T-helper 1 cell treated with Interleukin-12 subunit alpha and Interleukin-12 subunit beta and Interleukin-4 antibody, amounts not matched to agents 30 μg/mL and 1 μg/mL, for 36 hours (primary cell): Measurements from ENCODE around the gene MRM2.

Experiments used
- H3K27ac Mint-ChIP-seq: one replicate; pipeline ENCODE4 v1.8.0; 2021; ENCODE audit warnings: mild to moderate bottlenecking, mixed read lengths
- H3K27me3 Mint-ChIP-seq: one replicate; pipeline ENCODE4 v1.8.0; 2021; ENCODE audit warnings: low read depth, mixed read lengths
- H3K36me3 Mint-ChIP-seq: one replicate; pipeline ENCODE4 v1.8.0; 2021; ENCODE audit warnings: low read depth, mixed read lengths
- H3K4me1 Mint-ChIP-seq: one replicate; pipeline ENCODE4 v1.8.0; 2021; ENCODE audit warnings: low read depth, mixed read lengths
- H3K4me3 Mint-ChIP-seq: one replicate; pipeline ENCODE4 v1.8.0; 2021; ENCODE audit warnings: mild to moderate bottlenecking, moderate library complexity, mixed read lengths
- H3K9me3 Mint-ChIP-seq: one replicate; pipeline ENCODE4 v1.8.0; 2021; ENCODE audit warnings: mixed read lengths

The MRM2 gene

GRCh38 chr7:2245883-2246675 is 4.1 kb upstream of the MRM2 start:
- H3K4me3 Mint-ChIP-seq = no peak overlapping the region
- no peaks in the 10 kb centered on the region for H3K27me3 Mint-ChIP-seq
- peaks cover 6% of the 10 kb centered on the region for H3K36me3 Mint-ChIP-seq
- H3K27ac Mint-ChIP-seq = no peak overlapping the region
- peaks cover 22% of the 10 kb centered on the region for H3K4me1 Mint-ChIP-seq
- no peaks in the 10 kb centered on the region for H3K9me3 Mint-ChIP-seq

GRCh38 chr7:2244404-2244995 is 2.5 kb upstream of the MRM2 start:
- Mint-ChIP-seq H3K4me1 (peaks cover 20% of the 10 kb centered on the region), H3K27ac (no peak overlapping the region), H3K9me3 (no peaks in the 10 kb centered on the region), H3K36me3 (peaks cover 9% of the 10 kb centered on the region), H3K4me3 (peak overlapping the region; percentile 14), H3K27me3 (no peaks in the 10 kb centered on the region)

GRCh38 chr7:2243458-2243857 is 1.5 kb upstream of the MRM2 start:
- H3K4me3 Mint-ChIP-seq = peak overlapping the region; percentile 91
- H3K27ac Mint-ChIP-seq = no peak overlapping the region
- no peaks in the 10 kb centered on the region for H3K27me3 Mint-ChIP-seq
- peaks cover 12% of the 10 kb centered on the region for H3K4me1 Mint-ChIP-seq
- peaks cover 6% of the 10 kb centered on the region for H3K36me3 Mint-ChIP-seq
- H3K9me3 Mint-ChIP-seq = no peaks in the 10 kb centered on the region

GRCh38 chr7:2242541-2243429 is 780 bp upstream of the MRM2 start:
- no peaks in the 10 kb centered on the region for H3K9me3 Mint-ChIP-seq
- H3K27ac Mint-ChIP-seq = peak overlapping the region; percentile 89
- peak overlapping the region; percentile 91 for H3K4me3 Mint-ChIP-seq
- H3K4me1 Mint-ChIP-seq = peaks cover 10% of the 10 kb centered on the region
- peaks cover 7% of the 10 kb centered on the region for H3K36me3 Mint-ChIP-seq
- no peaks in the 10 kb centered on the region for H3K27me3 Mint-ChIP-seq

- Mint-ChIP-seq H3K27ac (no peak overlapping the region), H3K36me3 (peaks cover 23% of the 10 kb centered on the region), H3K9me3 (no peaks in the 10 kb centered on the region), H3K4me3 (peak overlapping the region; percentile 21), H3K4me1 (peaks cover 8% of the 10 kb centered on the region), H3K27me3 (no peaks in the 10 kb centered on the region)
Measured at GRCh38 chr7:2239242-2239641, 2.8 kb downstream of the MRM2 start.

GRCh38 chr7:2237109-2237602 is 4.8 kb downstream of the MRM2 start:
- H3K27me3 Mint-ChIP-seq = no peaks in the 10 kb centered on the region
- no peak overlapping the region for H3K4me3 Mint-ChIP-seq
- peaks cover 9% of the 10 kb centered on the region for H3K4me1 Mint-ChIP-seq
- no peak overlapping the region for H3K27ac Mint-ChIP-seq
- no peaks in the 10 kb centered on the region for H3K9me3 Mint-ChIP-seq
- peaks cover 23% of the 10 kb centered on the region for H3K36me3 Mint-ChIP-seq

- Mint-ChIP-seq H3K4me3 (peak overlapping the region; percentile 69), H3K27me3 (no peaks in the 10 kb centered on the region), H3K9me3 (no peaks in the 10 kb centered on the region), H3K4me1 (peaks cover 19% of the 10 kb centered on the region), H3K36me3 (peaks cover 24% of the 10 kb centered on the region), H3K27ac (peak overlapping the region; percentile 62)
Measured at GRCh38 chr7:2233926-2234325, 8.1 kb downstream of the MRM2 start.

- no peaks in the 10 kb centered on the region for H3K27me3 Mint-ChIP-seq
- no peaks in the 10 kb centered on the region for H3K9me3 Mint-ChIP-seq
- H3K36me3 Mint-ChIP-seq = peaks cover 20% of the 10 kb centered on the region
- H3K27ac Mint-ChIP-seq = peak within 1 kb of the TSS; percentile 89
- H3K4me3 Mint-ChIP-seq = peak within 1 kb of the TSS; percentile 94
- peaks cover 17% of the 10 kb centered on the region for H3K4me1 Mint-ChIP-seq
Measured at GRCh38 chr7:2232766-2233520, 9.1 kb downstream of the MRM2 start, which contains the start of gene MAD1L1. Gene MAD1L1 (minus strand): TSS chr7:2232945. CDS start chr7:2230133, 2,812 bp downstream.

- Mint-ChIP-seq H3K36me3 (peaks cover 15% of the 10 kb centered on the region), H3K4me3 (peak overlapping the region; percentile 90), H3K9me3 (no peaks in the 10 kb centered on the region), H3K4me1 (peaks cover 15% of the 10 kb centered on the region), H3K27me3 (no peaks in the 10 kb centered on the region), H3K27ac (peak overlapping the region; percentile 81)
Measured at GRCh38 chr7:2231992-2232765, 9.8 kb downstream of the MRM2 start.

- Mint-ChIP-seq H3K27me3 (no peaks in the 10 kb centered on the region), H3K4me1 (peaks cover 14% of the 10 kb centered on the region), H3K4me3 (no peak overlapping the region), H3K27ac (no peak overlapping the region), H3K9me3 (no peaks in the 10 kb centered on the region), H3K36me3 (peaks cover 12% of the 10 kb centered on the region)
Measured at GRCh38 chr7:2230882-2231281, 11.1 kb downstream of the MRM2 start.

- H3K9me3 Mint-ChIP-seq = no peaks in the 10 kb centered on the region
- peaks cover 10% of the 10 kb centered on the region for H3K36me3 Mint-ChIP-seq
- H3K4me1 Mint-ChIP-seq = peaks cover 14% of the 10 kb centered on the region
- no peak overlapping the region for H3K4me3 Mint-ChIP-seq
- no peak overlapping the region for H3K27ac Mint-ChIP-seq
- no peaks in the 10 kb centered on the region for H3K27me3 Mint-ChIP-seq
Measured at GRCh38 chr7:2230226-2230625, 11.8 kb downstream of the MRM2 start.

- H3K4me1 Mint-ChIP-seq = peaks cover 14% of the 10 kb centered on the region
- no peaks in the 10 kb centered on the region for H3K27me3 Mint-ChIP-seq
- H3K36me3 Mint-ChIP-seq = peaks cover 3% of the 10 kb centered on the region
- no peaks in the 10 kb centered on the region for H3K9me3 Mint-ChIP-seq
- no peak overlapping the region for H3K4me3 Mint-ChIP-seq
- no peak overlapping the region for H3K27ac Mint-ChIP-seq
Measured at GRCh38 chr7:2229467-2229866, 12.5 kb downstream of the MRM2 start.

GRCh38 chr7:2228921-2229320 is 13.1 kb downstream of the MRM2 start:
- peaks cover 13% of the 10 kb centered on the region for H3K4me1 Mint-ChIP-seq
- no peaks in the 10 kb centered on the region for H3K27me3 Mint-ChIP-seq
- no peak overlapping the region for H3K27ac Mint-ChIP-seq
- H3K9me3 Mint-ChIP-seq = no peaks in the 10 kb centered on the region
- peaks cover 3% of the 10 kb centered on the region for H3K36me3 Mint-ChIP-seq
- H3K4me3 Mint-ChIP-seq = no peak overlapping the region
